ENCODE results near the gene PKHD1. TPM values are rescaled to one million over a fixed set of nuclear protein-coding genes. Genes with fewer than 3 reads are reported as not detected.

Gene PKHD1
- total RNA-seq, 1 donor from 2014 or later, result 0.03 TPM

GRCh38 chr6:51768087-51768486 is 319.3 kb downstream of the PKHD1 start:
- TF ChIP-seq CTCF (IDR thresholded peaks at IDR 0.05; ENCODE audit: unreplicated experiment), result no peak
- H3K9me3 Mint-ChIP-seq (ENCODE audit: unreplicated experiment), result no peaks in the 10 kb centered on the region
- no peaks in the 10 kb centered on the region for H3K27me3 Mint-ChIP-seq (ENCODE audit: unreplicated experiment)
- no peaks in the 10 kb centered on the region for H3K36me3 Mint-ChIP-seq (ENCODE audit: low read depth, unreplicated experiment)
- H3K4me3 Mint-ChIP-seq (ENCODE audit: unreplicated experiment), result no peak overlapping the region
- H3K27ac Mint-ChIP-seq (ENCODE audit: unreplicated experiment), result no peak overlapping the region
- H3K4me1 Mint-ChIP-seq (ENCODE audit: unreplicated experiment), result no peaks in the 10 kb centered on the region
- no peak for DNase-seq (ENCODE audit: low spot score)

- H3K27me3 Mint-ChIP-seq (ENCODE audit: unreplicated experiment), result peaks cover 2% of the 10 kb centered on the region
- H3K36me3 Mint-ChIP-seq (ENCODE audit: low read depth, unreplicated experiment), result no peaks in the 10 kb centered on the region
- H3K9me3 Mint-ChIP-seq (ENCODE audit: unreplicated experiment), result no peaks in the 10 kb centered on the region
Observed at GRCh38 chr6:51765230-51765629, 322.2 kb downstream of the PKHD1 start.

GRCh38 chr6:51753635-51754034 is 333.8 kb downstream of the PKHD1 start:
- H3K36me3 Mint-ChIP-seq (ENCODE audit: low read depth, unreplicated experiment), result no peaks in the 10 kb centered on the region

More at GRCh38 chr6:51765230-51765629, 322.2 kb downstream of the PKHD1 start:
- H3K4me1 Mint-ChIP-seq (ENCODE audit: unreplicated experiment), result no peaks in the 10 kb centered on the region
- no peak overlapping the region for H3K27ac Mint-ChIP-seq (ENCODE audit: unreplicated experiment)
- DNase-seq (ENCODE audit: low spot score), result no peak
- no peak for TF ChIP-seq CTCF (IDR thresholded peaks at IDR 0.05; ENCODE audit: unreplicated experiment)
- H3K4me3 Mint-ChIP-seq (ENCODE audit: unreplicated experiment), result no peak overlapping the region

GRCh38 chr6:51743999-51744398 is 343.4 kb downstream of the PKHD1 start:
- no peak for TF ChIP-seq CTCF (IDR thresholded peaks at IDR 0.05; ENCODE audit: unreplicated experiment)
- H3K4me1 Mint-ChIP-seq (ENCODE audit: unreplicated experiment), result no peaks in the 10 kb centered on the region
- no peaks in the 10 kb centered on the region for H3K36me3 Mint-ChIP-seq (ENCODE audit: low read depth, unreplicated experiment)
- no peak overlapping the region for H3K4me3 Mint-ChIP-seq (ENCODE audit: unreplicated experiment)
- H3K27me3 Mint-ChIP-seq (ENCODE audit: unreplicated experiment), result no peaks in the 10 kb centered on the region
- H3K9me3 Mint-ChIP-seq (ENCODE audit: unreplicated experiment), result no peaks in the 10 kb centered on the region
- H3K27ac Mint-ChIP-seq (ENCODE audit: unreplicated experiment), result no peak overlapping the region
- DNase-seq (ENCODE audit: low spot score), result no peak

More at GRCh38 chr6:51753635-51754034, 333.8 kb downstream of the PKHD1 start:
- H3K4me1 Mint-ChIP-seq (ENCODE audit: unreplicated experiment), result no peaks in the 10 kb centered on the region
- DNase-seq (ENCODE audit: low spot score), result peak; percentile 70
- H3K9me3 Mint-ChIP-seq (ENCODE audit: unreplicated experiment), result no peaks in the 10 kb centered on the region
- H3K27me3 Mint-ChIP-seq (ENCODE audit: unreplicated experiment), result peaks cover 2% of the 10 kb centered on the region
- no peak overlapping the region for H3K4me3 Mint-ChIP-seq (ENCODE audit: unreplicated experiment)
- no peak overlapping the region for H3K27ac Mint-ChIP-seq (ENCODE audit: unreplicated experiment)
- TF ChIP-seq CTCF (IDR thresholded peaks at IDR 0.05; ENCODE audit: unreplicated experiment), result peak; percentile 49

GRCh38 chr6:51740658-51741057 is 346.8 kb downstream of the PKHD1 start:
- Mint-ChIP-seq H3K9me3 (ENCODE audit: unreplicated experiment) (no peaks in the 10 kb centered on the region), H3K27me3 (ENCODE audit: unreplicated experiment) (no peaks in the 10 kb centered on the region), H3K4me1 (ENCODE audit: unreplicated experiment) (no peaks in the 10 kb centered on the region), H3K4me3 (ENCODE audit: unreplicated experiment) (no peak overlapping the region), H3K27ac (ENCODE audit: unreplicated experiment) (no peak overlapping the region), H3K36me3 (ENCODE audit: low read depth, unreplicated experiment) (no peaks in the 10 kb centered on the region)
- TF ChIP-seq CTCF (IDR thresholded peaks at IDR 0.05; ENCODE audit: unreplicated experiment), result no peak
- DNase-seq (ENCODE audit: low spot score), result no peak

Data from endothelial cell (in vitro differentiated cells).